NCI-H1436 (cell line): ENCODE results near the gene IL1RAP.

ENCODE experiments used
- DNase-seq: peaks from one replicate; lab custom pipeline; 2025; lab: John Stamatoyannopoulos, UW

The IL1RAP gene

DNA sequence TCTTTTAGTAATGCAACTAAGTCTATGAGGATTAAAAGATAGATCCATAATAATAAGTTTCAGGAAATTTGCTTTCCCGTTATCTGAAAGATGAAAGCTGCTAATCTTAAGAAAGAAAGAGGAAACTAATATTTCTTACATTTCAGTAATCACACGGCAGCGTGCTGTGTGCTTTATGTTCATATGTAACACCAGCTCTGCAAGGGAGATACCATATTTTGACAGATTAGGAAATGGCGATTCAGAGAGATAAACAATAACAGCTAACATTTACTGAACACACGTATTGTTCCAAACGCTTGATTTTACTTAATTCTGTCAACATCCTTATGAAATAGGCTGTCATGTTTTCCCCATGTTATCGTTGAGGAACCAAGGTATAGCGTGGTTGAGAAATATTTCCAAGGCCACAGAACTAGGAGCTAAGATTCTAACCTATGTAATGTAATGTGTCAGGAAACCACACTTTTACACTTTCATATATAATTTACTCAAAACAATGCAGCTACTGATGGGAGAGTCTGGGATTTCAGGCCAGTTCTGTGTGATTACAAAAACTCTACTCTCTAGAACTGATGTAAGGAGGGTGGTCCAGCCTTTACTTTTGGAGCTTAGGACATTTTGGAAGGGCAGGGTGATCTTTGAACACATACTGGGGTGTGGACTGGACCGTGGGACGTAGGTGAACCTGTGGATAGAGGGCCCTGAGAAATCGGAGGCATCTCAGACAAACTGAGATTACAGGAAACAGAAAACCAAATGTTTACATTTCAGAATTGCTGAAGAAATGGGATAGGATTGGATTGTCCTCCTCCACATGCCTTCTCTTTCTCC is 100.6 kb downstream of the IL1RAP start:
- no peak for DNase-seq

GRCh38 chr3:190615060-190615384 is 101.1 kb downstream of the IL1RAP start:
- DNase-seq = no peak

DNA sequence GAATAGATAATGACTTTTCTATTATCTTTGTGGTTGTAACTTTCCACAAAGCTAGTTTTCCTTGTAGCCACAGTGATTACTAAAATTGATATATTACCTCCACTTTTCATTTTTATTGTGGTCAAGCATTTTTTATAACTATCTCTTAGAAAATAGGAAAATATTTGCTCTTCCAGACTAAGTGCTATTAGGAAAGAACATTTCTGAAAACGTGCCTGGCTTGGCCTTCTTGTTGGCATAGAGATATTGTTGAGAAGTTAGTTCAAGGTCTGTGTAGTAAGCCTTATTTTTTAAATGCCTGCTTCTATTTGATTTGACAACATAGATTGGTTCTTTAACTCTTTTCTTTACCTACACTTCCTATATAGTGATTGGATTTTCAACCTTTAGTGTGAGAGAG is 101.7 kb downstream of the IL1RAP start:
- no peak for DNase-seq

DNA sequence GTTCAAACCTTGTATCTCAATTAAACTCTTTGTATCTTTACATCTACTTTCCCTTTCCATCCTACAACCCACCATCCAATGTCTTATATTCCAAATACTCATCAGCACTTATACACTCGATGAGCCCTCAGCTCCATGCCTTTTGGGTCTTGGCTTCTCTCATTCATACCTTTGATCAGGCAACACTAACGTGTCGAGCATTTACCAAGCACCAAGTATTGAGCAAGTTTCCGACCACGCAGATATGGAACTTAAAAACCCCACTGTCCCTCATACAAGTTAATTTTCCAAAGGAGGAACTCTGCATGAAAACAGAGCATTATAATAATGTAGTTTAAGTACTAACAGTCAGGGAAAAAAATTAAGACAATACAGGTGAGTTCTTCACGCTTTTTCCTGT is 102.8 kb downstream of the IL1RAP start:
- no peak for DNase-seq

GRCh38 chr3:190617185-190617584 is 103.3 kb downstream of the IL1RAP start:
- no peak for DNase-seq

- no peak for DNase-seq
These were observed 104.6 kb downstream of the IL1RAP start for GRCh38 chr3:190618330-190619030.

- no peak for DNase-seq
These were observed 105.5 kb downstream of the IL1RAP start for GRCh38 chr3:190619353-190619752.

DNA sequence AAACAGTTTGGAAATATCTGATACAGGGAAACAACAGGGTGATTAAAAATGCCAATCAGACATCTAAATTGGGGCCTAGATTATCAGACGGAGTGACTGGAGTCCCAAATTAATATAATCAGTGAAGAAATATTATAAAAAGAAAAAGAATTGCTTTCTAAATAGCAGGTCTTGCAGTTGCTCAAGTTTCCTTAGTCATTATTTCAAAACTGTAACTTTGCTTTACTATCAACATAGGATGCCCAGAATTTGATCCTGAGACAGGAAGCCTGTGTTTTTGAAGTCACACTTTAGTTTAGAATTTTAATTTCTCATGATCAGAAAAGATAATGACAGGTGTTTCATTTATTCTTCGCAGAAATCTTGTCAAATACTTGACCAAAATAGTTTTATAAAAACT is 105.9 kb downstream of the IL1RAP start:
- DNase-seq = no peak

DNA sequence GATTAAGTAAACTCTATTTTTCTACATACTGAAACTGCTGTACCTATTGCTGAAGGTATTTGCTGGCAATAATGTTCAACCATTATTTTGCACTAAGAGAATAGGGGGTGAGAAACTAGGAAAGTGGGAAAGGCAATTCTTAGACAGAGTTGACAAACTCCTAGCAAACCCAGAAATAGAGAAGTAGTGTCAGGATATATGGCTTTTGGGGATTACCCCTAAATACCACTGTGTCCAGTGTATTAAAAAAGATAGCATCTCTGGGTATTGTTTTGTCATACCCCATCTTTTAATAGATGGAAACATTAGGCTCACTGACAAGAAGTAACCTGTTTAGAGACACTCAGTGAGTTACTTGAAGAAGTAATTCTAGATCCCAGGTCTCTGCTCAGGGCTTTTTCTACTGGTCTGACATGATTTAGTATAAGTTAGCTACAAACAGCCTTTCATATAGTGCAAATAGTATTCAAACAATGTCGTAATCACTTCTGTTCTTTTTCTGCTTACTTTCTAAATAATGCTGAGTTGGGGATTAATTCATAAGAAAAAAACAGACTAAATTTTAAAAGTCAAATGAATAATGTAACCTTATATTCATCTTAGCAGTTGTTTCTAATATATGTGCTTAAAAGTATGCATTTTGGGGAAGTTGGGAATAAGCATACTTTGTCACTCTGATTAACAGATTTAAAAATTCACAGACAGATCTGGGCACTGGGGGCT is 107.2 kb downstream of the IL1RAP start:
- DNase-seq = no peak

- DNase-seq = no peak
These were observed 108.0 kb downstream of the IL1RAP start for GRCh38 chr3:190621927-190622326.

DNA sequence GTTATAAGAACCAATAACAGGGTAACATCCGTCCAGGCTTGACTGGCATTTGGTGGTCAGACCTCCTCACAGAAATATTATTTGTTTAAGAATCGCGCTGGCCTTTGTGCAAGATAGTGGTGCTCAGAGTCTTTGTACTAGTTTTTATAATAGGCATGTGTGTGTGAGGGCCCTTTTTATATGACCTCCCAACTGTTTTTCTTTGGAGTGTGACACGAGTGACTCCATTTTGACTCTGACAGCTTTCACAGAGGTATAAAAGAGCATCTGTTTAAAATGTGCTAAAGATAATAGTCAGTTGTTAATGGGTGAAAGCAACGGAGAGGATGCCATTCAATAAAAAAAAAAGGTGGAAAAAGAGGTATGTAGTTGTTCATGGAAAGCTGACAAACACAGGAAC is 110.4 kb downstream of the IL1RAP start:
- no peak for DNase-seq

DNA sequence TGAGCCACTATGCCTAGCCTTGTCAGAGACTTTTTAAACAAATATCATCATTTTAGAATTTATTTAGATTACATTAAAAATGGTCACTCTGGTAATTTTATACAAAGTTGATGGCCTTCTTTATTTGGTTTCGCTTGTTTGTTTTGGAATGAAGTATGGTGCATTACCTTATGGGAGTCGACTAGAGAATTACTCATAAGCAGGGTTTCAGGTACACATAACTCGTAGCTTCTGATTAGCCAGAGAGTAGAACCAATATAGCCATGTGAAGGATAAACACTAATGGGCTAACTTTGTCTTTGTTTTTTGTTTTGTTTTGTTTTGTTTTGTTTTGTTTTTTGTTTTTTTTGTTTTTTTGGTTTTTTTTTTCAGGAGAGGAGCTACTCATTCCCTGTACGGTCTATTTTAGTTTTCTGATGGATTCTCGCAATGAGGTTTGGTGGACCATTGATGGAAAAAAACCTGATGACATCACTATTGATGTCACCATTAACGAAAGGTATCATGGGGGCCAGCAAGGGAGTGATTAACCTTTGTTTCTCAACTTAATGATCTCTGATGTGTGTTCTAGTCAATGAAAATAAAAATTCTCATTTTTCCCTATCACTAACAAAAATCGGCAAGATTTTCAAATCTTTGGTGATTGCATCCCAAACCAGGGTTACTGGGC is 113.2 kb downstream of the IL1RAP start:
- DNase-seq = no peak

GRCh38 chr3:190629088-190629487 is 115.2 kb downstream of the IL1RAP start:
- no peak for DNase-seq

DNA sequence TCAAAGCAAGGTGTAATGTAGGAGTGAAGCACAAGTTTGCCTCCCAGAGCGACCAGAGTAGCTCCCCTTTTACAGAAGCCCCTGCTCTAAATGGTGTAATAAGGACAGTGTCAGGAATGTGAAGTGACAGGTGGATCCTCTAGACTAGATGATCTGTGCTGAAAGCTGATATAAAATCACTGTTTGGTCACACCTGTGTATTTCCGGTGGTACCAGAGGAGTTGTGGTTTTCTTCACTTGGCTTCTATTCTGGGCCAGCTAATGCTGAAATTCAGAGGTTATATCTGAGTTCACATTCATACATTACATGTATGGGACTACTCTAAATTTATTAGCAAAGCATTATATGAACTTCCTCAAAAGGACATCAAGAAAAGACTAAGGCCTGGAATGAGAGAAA is 117.4 kb downstream of the IL1RAP start:
- no peak for DNase-seq

DNA sequence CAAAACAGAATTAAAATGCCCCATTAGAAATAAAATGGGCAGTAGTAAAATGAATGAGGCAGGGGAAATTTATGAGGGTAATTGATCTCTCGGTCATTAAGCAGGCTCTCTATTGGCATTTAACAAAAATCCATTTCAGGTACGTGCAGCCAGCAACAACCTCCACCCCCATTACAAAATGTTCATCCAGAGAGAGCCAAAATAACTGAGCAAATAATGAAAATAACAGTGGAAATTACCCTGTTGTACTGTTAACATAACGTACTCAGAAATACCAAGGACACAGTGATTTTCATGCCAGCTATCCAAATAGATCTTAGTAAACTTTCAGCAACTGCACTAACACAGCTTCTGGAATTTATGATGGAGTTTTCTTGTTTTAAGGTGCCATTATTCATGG is 127.7 kb downstream of the IL1RAP start:
- no peak for DNase-seq

DNA sequence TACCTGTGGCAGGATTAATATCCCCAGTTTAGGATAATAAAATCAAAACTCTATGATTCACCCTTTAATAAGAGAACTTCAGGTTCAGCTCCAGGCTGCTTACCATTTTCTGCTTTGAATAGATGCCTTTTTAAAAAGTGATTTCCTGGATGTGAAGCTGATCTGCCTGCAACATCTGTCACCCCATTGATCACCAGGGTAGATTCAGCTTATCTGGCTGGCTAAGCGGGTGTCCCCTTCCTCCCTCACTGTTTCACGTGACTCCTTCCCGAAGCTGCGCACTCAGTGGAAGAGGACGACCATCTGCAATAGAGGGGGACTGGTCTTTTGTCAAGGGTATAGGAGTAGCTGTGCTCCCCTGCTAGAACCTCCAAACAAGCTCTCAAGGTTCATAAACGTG is 128.1 kb downstream of the IL1RAP start:
- DNase-seq = no peak

DNA sequence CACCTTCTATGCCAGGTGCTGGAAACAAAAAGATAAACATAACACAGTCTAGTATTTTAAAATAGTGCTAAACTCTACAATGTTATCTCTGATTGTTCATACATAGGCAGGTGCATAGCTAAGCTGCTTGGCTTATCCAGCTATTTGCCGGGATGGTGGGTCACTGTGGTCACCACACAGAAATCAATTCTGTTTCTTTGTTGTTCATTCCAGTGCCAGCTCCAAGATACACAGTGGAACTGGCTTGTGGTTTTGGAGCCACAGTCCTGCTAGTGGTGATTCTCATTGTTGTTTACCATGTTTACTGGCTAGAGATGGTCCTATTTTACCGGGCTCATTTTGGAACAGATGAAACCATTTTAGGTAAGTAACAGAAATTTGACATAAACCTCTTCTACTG is 130.2 kb downstream of the IL1RAP start:
- no peak for DNase-seq

GRCh38 chr3:190644766-190645165 is 130.9 kb downstream of the IL1RAP start:
- DNase-seq = no peak

- DNase-seq = no peak
These were observed 132.1 kb downstream of the IL1RAP start for GRCh38 chr3:190645932-190646460.

DNA sequence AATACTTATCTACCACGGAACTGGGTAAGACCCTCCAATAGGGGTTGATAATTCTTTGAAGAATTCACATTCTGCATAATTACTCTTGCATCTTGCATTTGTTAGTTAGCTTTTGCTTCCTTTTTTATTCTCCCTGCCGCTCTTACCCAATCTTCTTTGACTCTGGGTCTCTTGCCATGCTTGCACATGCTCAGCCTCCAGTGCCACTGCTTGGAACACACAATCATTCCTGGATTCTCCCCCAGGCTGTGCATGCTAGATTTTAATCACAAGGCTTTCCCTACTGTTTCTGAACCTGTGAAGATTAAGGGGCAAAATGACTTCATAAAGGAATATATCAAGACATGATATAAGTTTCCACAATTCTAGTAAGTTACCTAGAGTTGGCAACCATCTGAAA is 133.1 kb downstream of the IL1RAP start:
- DNase-seq = no peak

DNA sequence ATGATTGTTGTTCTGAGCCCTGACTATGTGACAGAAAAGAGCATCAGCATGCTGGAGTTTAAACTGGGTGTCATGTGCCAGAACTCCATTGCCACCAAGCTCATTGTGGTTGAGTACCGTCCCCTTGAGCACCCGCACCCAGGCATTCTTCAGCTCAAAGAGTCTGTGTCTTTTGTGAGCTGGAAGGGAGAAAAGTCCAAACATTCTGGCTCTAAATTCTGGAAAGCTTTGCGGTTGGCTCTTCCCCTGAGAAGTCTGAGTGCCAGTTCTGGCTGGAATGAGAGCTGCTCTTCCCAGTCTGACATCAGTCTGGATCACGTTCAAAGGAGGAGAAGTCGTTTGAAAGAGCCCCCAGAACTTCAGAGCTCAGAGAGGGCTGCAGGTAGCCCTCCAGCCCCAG is 142.0 kb downstream of the IL1RAP start:
- no peak for DNase-seq

DNA sequence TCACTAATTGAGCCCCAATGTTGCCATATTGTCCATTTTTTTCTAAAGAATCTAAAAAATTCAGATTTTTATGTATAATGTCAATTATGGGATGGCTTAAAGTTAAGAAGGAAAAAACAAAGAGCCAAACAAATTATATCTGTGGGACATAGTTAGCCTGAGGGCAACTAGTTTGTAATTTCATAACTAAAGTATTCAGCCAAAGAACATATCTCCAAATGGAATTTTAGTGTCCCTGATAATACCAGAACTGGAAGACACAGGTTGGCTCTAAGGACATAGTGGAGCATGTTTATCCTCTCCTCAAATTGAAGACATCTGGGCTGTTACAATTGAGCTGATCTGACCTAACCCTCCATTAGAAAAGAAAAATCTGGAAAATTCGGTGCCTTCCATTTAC is 144.2 kb downstream of the IL1RAP start:
- DNase-seq = no peak
